Measurements from ENCODE around the gene SMARCA1.

Gene SMARCA1

GRCh38 chrX:129520151-129520550, 3.1 kb downstream of the SMARCA1 start:
- DNase-seq (ENCODE audit: low read depth), result no peak
- TF ChIP-seq CTCF (IDR thresholded peaks at IDR 0.05; ENCODE audit: low read depth, low read length, missing control alignments), result no peak
- no peak overlapping the region for H3K4me3 ChIP-seq (ENCODE audit: low read depth, low read length)

- no peak for TF ChIP-seq CTCF (IDR thresholded peaks at IDR 0.05; ENCODE audit: low read depth, low read length, missing control alignments)
- DNase-seq (ENCODE audit: low read depth), result no peak
- no peak overlapping the region for H3K4me3 ChIP-seq (ENCODE audit: low read depth, low read length)
Measured at GRCh38 chrX:129516402-129516801, 6.9 kb downstream of the SMARCA1 start.

- no peak for TF ChIP-seq CTCF (IDR thresholded peaks at IDR 0.05; ENCODE audit: low read depth, low read length, missing control alignments)
- no peak overlapping the region for H3K4me3 ChIP-seq (ENCODE audit: low read depth, low read length)
- no peak for DNase-seq (ENCODE audit: low read depth)
Measured at GRCh38 chrX:129512409-129512808, 10.9 kb downstream of the SMARCA1 start.

- TF ChIP-seq CTCF (IDR thresholded peaks at IDR 0.05; ENCODE audit: low read depth, low read length, missing control alignments), result no peak
- H3K4me3 ChIP-seq (ENCODE audit: low read depth, low read length), result no peak overlapping the region
- no peak for DNase-seq (ENCODE audit: low read depth)
Measured at GRCh38 chrX:129511689-129512088, 11.6 kb downstream of the SMARCA1 start.

GRCh38 chrX:129510331-129510730, 13.0 kb downstream of the SMARCA1 start:
- no peak overlapping the region for H3K4me3 ChIP-seq (ENCODE audit: low read depth, low read length)
- DNase-seq (ENCODE audit: low read depth), result no peak
- TF ChIP-seq CTCF (IDR thresholded peaks at IDR 0.05; ENCODE audit: low read depth, low read length, missing control alignments), result no peak

- H3K4me3 ChIP-seq (ENCODE audit: low read depth, low read length), result no peak overlapping the region
- TF ChIP-seq CTCF (IDR thresholded peaks at IDR 0.05; ENCODE audit: low read depth, low read length, missing control alignments), result no peak
- DNase-seq (ENCODE audit: low read depth), result no peak
Measured at GRCh38 chrX:129497146-129497843, 26.0 kb downstream of the SMARCA1 start.

GRCh38 chrX:129496625-129497024, 26.7 kb downstream of the SMARCA1 start:
- no peak overlapping the region for H3K4me3 ChIP-seq (ENCODE audit: low read depth, low read length)
- DNase-seq (ENCODE audit: low read depth), result no peak
- no peak for TF ChIP-seq CTCF (IDR thresholded peaks at IDR 0.05; ENCODE audit: low read depth, low read length, missing control alignments)
